ENCODE data around the gene ARHGAP32.

Gene ARHGAP32

GRCh38 chr11:128967578-128967977 is 224.5 kb downstream of the ARHGAP32 start:
- H3K27me3 ChIP-seq, result no peaks in the 10 kb centered on the region
- no peak overlapping the region for H3K27ac ChIP-seq
- no peaks in the 10 kb centered on the region for H4K20me1 ChIP-seq
- no peaks in the 10 kb centered on the region for H3K9me3 ChIP-seq (replicated peaks in 1 of 11)
- H3K4me3 ChIP-seq, result no peak overlapping the region
- peaks cover 6 to 45% (median 22%) of the 10 kb centered on the region in 11 experiments; a peak in 19 of 22 replicates for H3K36me3 ChIP-seq
- peaks cover 5 to 17% (median 11%) of the 10 kb centered on the region in 10 experiments; a peak in 14 of 20 replicates for H3K4me1 ChIP-seq
- H3K9ac ChIP-seq, result no peak overlapping the region
- TF ChIP-seq Cebpa-rat (IDR thresholded peaks at IDR 0.05), result no peak
- H3K4me2 ChIP-seq, result peak overlapping the region in 1 of 11 experiments; percentile 38; a peak in 2 of 22 replicates

- H3K27me3 ChIP-seq, result no peaks in the 10 kb centered on the region
- TF ChIP-seq Cebpa-rat (IDR thresholded peaks at IDR 0.05), result no peak
- H3K27ac ChIP-seq, result no peak overlapping the region
- H3K4me1 ChIP-seq, result peaks cover 5 to 17% (median 7%) of the 10 kb centered on the region in 10 experiments; a peak in 13 of 20 replicates
- H3K4me2 ChIP-seq, result peak overlapping the region in 9 of 11 experiments; percentile 5 to 68 (median 20); a peak in 7 of 22 replicates
- peaks cover under 1 to 24% (median 12%) of the 10 kb centered on the region in 11 experiments; a peak in 15 of 22 replicates for H3K36me3 ChIP-seq
- no peak overlapping the region for H3K4me3 ChIP-seq
- no peaks in the 10 kb centered on the region for H3K9me3 ChIP-seq (replicated peaks in 1 of 11)
- H4K20me1 ChIP-seq, result no peaks in the 10 kb centered on the region
- H3K9ac ChIP-seq, result no peak overlapping the region
Measured at GRCh38 chr11:128965485-128965884, 226.6 kb downstream of the ARHGAP32 start.

DNA sequence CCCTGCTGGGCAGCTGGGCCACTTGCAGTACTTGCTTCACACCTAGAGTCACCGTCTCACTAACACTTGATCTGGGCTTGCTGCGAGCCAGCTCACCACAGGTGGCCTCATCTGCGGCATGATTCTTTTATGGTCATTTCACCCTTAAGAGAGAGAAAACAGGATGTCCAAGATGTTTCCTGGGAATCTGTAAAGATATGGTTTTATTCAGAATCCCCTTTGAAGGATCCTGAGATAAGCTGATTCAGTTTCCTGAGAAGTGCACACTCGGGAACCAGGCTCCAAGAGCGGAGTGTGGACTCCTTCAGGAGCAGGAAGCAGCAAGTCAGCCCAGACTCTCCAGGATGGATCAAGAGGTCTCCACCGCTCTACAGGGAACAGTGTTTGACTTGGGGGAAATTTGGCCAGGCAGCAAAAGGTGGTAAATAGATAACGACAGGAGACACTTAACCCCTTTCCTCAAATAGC is 227.6 kb downstream of the ARHGAP32 start:
- H4K20me1 ChIP-seq, result no peaks in the 10 kb centered on the region
- no peak overlapping the region for H3K9ac ChIP-seq
- no peak overlapping the region; a peak in 1 of 22 replicates for H3K4me2 ChIP-seq
- no peak for TF ChIP-seq Cebpa-rat (IDR thresholded peaks at IDR 0.05)
- no peak overlapping the region for H3K4me3 ChIP-seq
- H3K27me3 ChIP-seq, result no peaks in the 10 kb centered on the region
- no peaks in the 10 kb centered on the region for H3K9me3 ChIP-seq (replicated peaks in 1 of 11)
- peaks cover 0 to 15% (median 4%) of the 10 kb centered on the region in 11 experiments; a peak in 13 of 22 replicates for H3K36me3 ChIP-seq
- H3K4me1 ChIP-seq, result peaks cover 5 to 17% (median 7%) of the 10 kb centered on the region in 10 experiments; a peak in 13 of 20 replicates
- no peak overlapping the region for H3K27ac ChIP-seq

DNA sequence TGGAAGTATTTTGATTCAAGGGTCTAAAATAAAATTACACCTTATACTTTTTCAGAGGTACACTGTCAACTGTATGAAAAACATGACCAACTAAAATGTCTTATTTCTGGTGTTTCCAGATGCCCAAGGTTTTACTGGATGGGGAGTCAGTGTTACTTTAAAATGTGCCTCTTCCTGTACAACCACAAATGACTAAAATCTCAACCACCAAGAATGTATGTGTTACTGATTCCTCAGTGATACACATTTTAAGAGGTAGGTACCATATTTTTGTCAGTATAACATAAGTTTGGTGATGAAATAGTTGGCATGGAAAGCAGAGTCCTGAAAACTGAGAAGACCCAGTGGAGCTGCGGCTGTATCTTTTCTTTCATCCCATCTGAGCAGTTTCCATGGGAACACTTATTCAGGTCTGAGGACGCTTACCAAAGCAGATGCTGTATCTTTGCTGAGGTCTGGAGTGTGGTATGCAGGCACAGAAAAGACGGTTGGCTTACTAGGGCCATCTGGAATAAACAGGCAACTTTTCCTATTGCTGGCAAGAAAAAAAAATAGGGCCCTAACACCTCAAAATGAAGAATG is 228.3 kb downstream of the ARHGAP32 start:
- Histone ChIP-seq H3K36me3 (peaks cover 0 to 8% (median 0%) of the 10 kb centered on the region in 11 experiments; a peak in 5 of 22 replicates), H3K4me2 (no peak overlapping the region), H3K27ac (no peak overlapping the region), H3K4me1 (peaks cover 5 to 17% (median 7%) of the 10 kb centered on the region in 10 experiments; a peak in 13 of 20 replicates), H3K9me3 (replicated peaks in 1 of 11) (no peaks in the 10 kb centered on the region), H3K4me3 (no peak overlapping the region), H4K20me1 (no peaks in the 10 kb centered on the region), H3K27me3 (no peaks in the 10 kb centered on the region), H3K9ac (no peak overlapping the region)
- no peak for TF ChIP-seq Cebpa-rat (IDR thresholded peaks at IDR 0.05)

DNA sequence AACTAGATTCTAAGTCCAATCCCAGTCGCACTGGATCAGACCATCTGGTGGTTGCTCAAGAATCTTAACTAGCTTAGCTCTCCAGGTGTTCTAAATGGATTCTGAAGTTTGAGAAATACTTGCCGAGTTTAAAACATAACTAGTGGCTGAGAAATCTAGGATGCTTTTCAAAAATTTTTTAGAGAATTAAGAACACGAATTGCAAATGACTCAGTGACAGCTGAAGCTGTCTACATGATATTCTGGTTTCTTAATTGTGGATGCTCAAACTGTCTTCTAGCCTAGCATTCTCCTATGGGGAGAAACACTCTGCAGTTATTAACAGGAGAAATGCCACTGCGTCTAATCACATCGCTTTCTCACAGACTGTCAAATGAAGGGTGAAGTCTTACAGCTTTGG is 229.2 kb downstream of the ARHGAP32 start:
- Histone ChIP-seq H3K36me3 (no peaks in the 10 kb centered on the region), H3K9me3 (replicated peaks in 1 of 11) (no peaks in the 10 kb centered on the region), H3K4me2 (no peak overlapping the region), H3K9ac (no peak overlapping the region), H3K27ac (no peak overlapping the region), H3K27me3 (no peaks in the 10 kb centered on the region), H4K20me1 (no peaks in the 10 kb centered on the region), H3K4me3 (no peak overlapping the region), H3K4me1 (peaks cover 5 to 17% (median 7%) of the 10 kb centered on the region in 10 experiments; a peak in 13 of 20 replicates)
- TF ChIP-seq Cebpa-rat (IDR thresholded peaks at IDR 0.05), result no peak

DNA sequence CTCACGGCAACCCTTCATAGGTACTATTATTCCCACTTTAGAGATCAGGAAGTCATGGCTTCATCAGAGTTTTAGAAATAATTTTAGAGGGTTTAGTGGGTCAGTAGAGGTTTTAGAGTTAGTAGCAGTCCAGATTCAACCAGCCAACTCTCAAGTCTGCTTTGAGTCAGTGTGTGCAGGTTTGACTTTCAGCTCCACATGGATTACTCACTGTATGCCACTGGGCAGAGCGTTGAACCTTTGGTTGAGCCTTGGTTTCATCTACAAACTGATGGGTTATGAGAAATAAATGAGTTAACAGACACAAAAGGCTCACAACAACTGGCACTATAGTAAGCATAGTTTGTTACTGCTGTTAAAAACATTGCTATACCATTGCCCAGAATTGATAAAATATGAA is 230.5 kb downstream of the ARHGAP32 start:
- Histone ChIP-seq H4K20me1 (no peaks in the 10 kb centered on the region), H3K27me3 (no peaks in the 10 kb centered on the region), H3K36me3 (no peaks in the 10 kb centered on the region), H3K9me3 (replicated peaks in 1 of 11) (no peaks in the 10 kb centered on the region), H3K9ac (no peak overlapping the region), H3K4me3 (no peak overlapping the region), H3K27ac (no peak overlapping the region), H3K4me1 (peaks cover 5 to 12% (median 7%) of the 10 kb centered on the region in 10 experiments; a peak in 12 of 20 replicates), H3K4me2 (no peak overlapping the region)
- no peak for TF ChIP-seq Cebpa-rat (IDR thresholded peaks at IDR 0.05)

- H3K9ac ChIP-seq, result no peak overlapping the region
- no peaks in the 10 kb centered on the region for H3K36me3 ChIP-seq
- peaks cover 0 to 17% (median 0%) of the 10 kb centered on the region in 10 experiments; a peak in 2 of 20 replicates for H3K4me1 ChIP-seq
- no peak overlapping the region for H3K4me2 ChIP-seq
- H3K27me3 ChIP-seq, result no peaks in the 10 kb centered on the region
- H3K4me3 ChIP-seq, result no peak overlapping the region
- no peaks in the 10 kb centered on the region for H4K20me1 ChIP-seq
- no peak overlapping the region for H3K27ac ChIP-seq
- H3K9me3 ChIP-seq (replicated peaks in 1 of 11), result no peaks in the 10 kb centered on the region
- TF ChIP-seq Cebpa-rat (IDR thresholded peaks at IDR 0.05), result no peak
Measured at GRCh38 chr11:128957202-128957482, 235.0 kb downstream of the ARHGAP32 start.

- no peak for TF ChIP-seq Cebpa-rat (IDR thresholded peaks at IDR 0.05)
- Histone ChIP-seq H3K4me2 (no peak overlapping the region), H3K27me3 (no peaks in the 10 kb centered on the region)
Measured at GRCh38 chr11:128956401-128957201, 235.5 kb downstream of the ARHGAP32 start.

DNA sequence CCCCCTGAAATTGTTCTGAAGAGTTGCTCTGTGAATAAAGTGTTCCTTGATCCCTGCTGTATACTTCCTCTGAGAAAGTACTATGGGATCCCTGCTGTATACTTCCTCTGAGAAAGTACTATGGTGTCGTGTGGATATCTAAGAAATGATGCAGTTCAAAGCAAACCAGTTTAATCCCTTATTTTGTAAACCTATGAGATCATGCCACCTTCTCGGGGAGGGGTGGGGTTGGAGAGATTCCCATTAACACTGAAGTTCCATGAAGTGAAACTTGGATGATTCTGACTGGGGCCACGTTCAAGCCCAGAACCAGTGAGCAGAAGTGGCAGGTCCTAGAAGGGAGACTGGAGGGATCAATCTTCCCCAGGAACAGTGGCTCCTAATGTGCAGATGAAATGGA is 236.5 kb downstream of the ARHGAP32 start:
- no peaks in the 10 kb centered on the region for H4K20me1 ChIP-seq
- no peak overlapping the region for H3K4me3 ChIP-seq
- H3K9ac ChIP-seq, result no peak overlapping the region
- no peak for TF ChIP-seq Cebpa-rat (IDR thresholded peaks at IDR 0.05)
- H3K27me3 ChIP-seq, result no peaks in the 10 kb centered on the region
- H3K27ac ChIP-seq, result no peak overlapping the region
- H3K4me2 ChIP-seq, result peak overlapping the region in 1 of 11 experiments; percentile 12; a peak in 1 of 22 replicates
- H3K9me3 ChIP-seq (replicated peaks in 1 of 11), result no peaks in the 10 kb centered on the region
- no peaks in the 10 kb centered on the region for H3K36me3 ChIP-seq
- H3K4me1 ChIP-seq, result peaks cover 0 to 17% (median 0%) of the 10 kb centered on the region in 10 experiments; a peak in 2 of 20 replicates

More at GRCh38 chr11:128956401-128957201, 235.5 kb downstream of the ARHGAP32 start:
- Histone ChIP-seq H3K27ac (no peak overlapping the region), H4K20me1 (no peaks in the 10 kb centered on the region), H3K36me3 (no peaks in the 10 kb centered on the region), H3K4me1 (peaks cover 0 to 17% (median 0%) of the 10 kb centered on the region in 10 experiments; a peak in 2 of 20 replicates), H3K9me3 (replicated peaks in 1 of 11) (no peaks in the 10 kb centered on the region), H3K9ac (no peak overlapping the region), H3K4me3 (no peak overlapping the region)
